HG03175 (cell line): Measurements from ENCODE around the gene TBC1D14.
A peak's percentile ranks its signal among the peaks of the same experiment; 100 is the strongest.

ENCODE experiments used
- ATAC-seq: cut with Tn5 transposase; IDR thresholded peaks from one replicate; pipeline ENCODE4 v1.9.1; 2021; ENCODE audit warnings: mild to moderate bottlenecking, moderate library complexity; ENCODE audit not compliant: unreplicated experiment

TBC1D14 gene

GRCh38 chr4:6926681-6927478 is 17.3 kb downstream of the TBC1D14 start:
- no peak for ATAC-seq

GRCh38 chr4:6928081-6928480 is 18.5 kb downstream of the TBC1D14 start:
- ATAC-seq, result no peak

GRCh38 chr4:6929339-6929811 is 19.7 kb downstream of the TBC1D14 start:
- ATAC-seq, result no peak

DNA sequence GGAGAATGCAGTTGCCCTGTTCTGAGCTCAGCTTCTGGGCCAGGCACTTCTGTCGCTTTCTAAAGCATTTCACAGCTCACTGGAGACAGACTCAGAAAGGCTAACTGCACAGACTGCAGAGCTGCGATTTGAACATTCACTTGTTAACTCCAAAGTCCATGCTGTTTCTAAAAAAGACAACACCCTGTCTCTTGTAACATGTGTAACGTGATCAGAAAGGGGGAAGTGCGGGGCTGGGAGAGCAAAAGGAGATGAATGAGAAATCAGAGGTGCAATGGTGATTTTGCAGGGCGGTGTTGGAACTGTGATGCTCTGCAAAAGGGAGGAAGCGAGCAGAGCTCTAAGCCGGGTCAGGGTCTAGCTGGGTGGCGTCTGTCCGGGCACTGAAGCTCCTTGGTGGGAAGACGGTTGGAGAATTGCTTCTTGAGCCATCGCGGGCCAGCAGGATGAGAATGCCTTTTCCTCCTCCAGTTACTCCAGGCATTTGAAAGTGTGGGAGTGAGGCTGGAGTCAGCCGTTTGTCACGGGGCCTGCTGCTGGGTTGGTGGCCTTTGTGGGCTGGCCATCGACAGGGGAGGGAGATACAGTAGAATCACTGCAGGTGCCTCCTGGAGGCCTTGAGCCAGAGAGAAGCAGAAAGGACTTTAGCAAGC is 20.3 kb downstream of the TBC1D14 start:
- ATAC-seq, result no peak

- no peak for ATAC-seq
Measured at GRCh38 chr4:6932475-6932874, 22.8 kb downstream of the TBC1D14 start.

- ATAC-seq, result no peak
Measured at GRCh38 chr4:6932918-6933317, 23.3 kb downstream of the TBC1D14 start.

- ATAC-seq, result no peak
Measured at GRCh38 chr4:6933691-6934430, 24.2 kb downstream of the TBC1D14 start.

- ATAC-seq, result no peak
Measured at GRCh38 chr4:6935965-6936364, 26.3 kb downstream of the TBC1D14 start.

DNA sequence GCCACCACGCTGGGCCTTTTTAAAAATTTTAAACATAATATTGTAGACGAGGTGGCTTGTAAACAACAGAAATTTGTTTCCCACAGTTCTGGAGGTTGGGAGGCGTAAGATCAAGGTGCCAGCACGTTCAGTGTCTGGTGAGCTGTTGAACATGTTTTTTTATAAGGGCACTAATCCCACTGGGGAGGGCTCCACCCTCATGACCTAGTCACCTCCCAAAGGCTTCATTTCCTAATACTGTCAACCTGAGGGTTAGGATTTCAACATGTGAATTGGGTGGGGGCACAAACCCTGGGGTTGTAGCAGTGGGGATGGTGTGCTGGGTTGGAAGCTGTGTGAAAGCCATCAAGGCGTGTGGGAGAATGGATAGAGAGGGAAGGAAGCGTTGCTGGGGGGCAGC is 27.6 kb downstream of the TBC1D14 start:
- no peak for ATAC-seq

GRCh38 chr4:6937754-6938153 is 28.1 kb downstream of the TBC1D14 start:
- no peak for ATAC-seq

GRCh38 chr4:6938237-6938636 is 28.6 kb downstream of the TBC1D14 start:
- no peak for ATAC-seq

DNA sequence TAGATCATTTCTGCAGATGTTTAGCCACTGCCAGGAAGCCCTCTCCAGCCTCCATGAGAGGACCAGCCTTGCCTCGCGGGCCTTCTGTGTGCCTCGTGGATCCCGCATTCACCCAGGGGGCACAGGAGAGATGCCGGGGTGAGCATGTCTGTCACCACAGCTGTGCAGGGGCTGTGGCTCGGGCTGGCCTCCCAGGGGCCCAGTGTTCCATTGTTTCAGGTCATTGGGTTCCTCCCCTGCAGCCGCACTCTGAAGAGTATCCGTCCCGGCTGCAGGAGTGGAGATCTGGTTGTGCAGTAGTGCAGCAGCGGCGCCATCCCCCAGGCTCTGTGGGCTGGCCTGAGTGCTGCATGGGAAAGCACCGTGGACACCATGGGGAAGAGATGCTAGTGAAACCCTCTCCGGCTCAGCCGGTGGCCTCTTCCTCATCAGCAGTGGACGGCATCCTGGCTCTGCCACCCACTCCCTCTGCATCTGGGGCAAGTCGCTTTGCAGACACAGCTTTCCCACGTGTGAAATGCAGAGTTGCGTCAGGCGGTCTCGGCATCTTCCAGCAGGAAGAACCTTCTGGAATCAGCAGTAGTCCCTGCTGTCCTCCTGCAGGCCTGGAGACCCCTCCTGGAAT is 29.1 kb downstream of the TBC1D14 start:
- no peak for ATAC-seq

GRCh38 chr4:6939761-6940743 is 30.4 kb downstream of the TBC1D14 start:
- no peak for ATAC-seq

GRCh38 chr4:6940744-6941137 is 31.1 kb downstream of the TBC1D14 start:
- ATAC-seq, result no peak

- ATAC-seq, result peak; percentile 19
Measured at GRCh38 chr4:6941796-6942195, 32.2 kb downstream of the TBC1D14 start.

GRCh38 chr4:6942238-6942800 is 32.7 kb downstream of the TBC1D14 start:
- peak; percentile 63 for ATAC-seq

- no peak for ATAC-seq
Measured at GRCh38 chr4:6943012-6943884, 33.6 kb downstream of the TBC1D14 start.

DNA sequence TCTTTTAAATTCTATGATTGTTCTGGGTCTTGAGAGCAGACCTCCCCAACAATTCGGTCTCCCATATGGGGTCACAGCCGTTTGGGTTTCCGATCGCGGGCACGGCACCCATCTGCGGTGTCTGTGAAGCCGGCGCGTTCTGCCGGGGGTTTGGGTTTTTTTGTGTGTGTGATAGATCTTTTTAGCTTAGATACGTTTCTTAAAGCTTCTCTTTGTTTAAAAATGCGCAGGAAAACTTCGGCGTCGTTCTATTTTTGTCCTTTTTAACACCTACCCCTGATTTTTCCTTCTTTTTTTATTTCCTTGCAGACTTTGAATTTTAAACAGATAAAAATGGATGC is 34.2 kb downstream of the TBC1D14 start:
- ATAC-seq, result no peak
